Sigmoid colon (tissue), 3 donors: ENCODE data around the gene OTUB1.

Experiments
- POLR2A ChIP-seq, 2 donors: fragments of 450-650 bp; IDR thresholded peaks; one replicate each; pipeline ENCODE4 v1.6.1; 2016; ENCODE audit warnings: antibody characterized with exemption in 2 of 2, mild to moderate bottlenecking in 2 of 2, moderate library complexity in 2 of 2
- TF ChIP-seq, protein P1 (sequence below), 4 experiments: fragments of 450-650 bp in 3 of 4; fragments of 200-600 bp in 1 of 4; IDR thresholded peaks; one replicate each; pipeline ENCODE4 v1.5.1; 2016 to 2019; ENCODE audit warnings: antibody characterized with exemption in 4 of 4, mild to moderate bottlenecking in 3 of 4, moderate library complexity in 2 of 4

DNA sequence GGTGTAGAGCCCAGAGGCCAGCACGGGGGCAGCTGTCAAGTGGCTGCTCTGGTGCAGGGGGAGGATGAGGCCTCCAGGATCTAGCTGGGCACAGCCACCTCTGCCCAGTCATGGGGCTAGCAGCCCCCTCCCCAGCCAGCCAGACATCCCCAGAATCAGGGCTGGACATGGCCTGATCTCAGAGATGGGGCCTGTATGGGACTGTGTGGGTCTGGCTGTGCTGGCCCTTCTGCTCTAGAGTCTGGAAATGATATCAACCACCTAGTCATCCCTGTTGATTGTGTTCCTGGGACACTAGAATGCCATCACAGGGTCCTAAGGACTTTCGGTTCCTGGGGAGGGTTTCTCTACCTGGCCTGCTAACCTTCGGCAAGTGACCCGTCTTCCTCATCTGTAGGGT lies 52.3 kb downstream of the OTUB1 start:
- TF ChIP-seq POLR2A (IDR thresholded peaks at IDR 0.05): no peak
- TF ChIP-seq, protein P1, sequence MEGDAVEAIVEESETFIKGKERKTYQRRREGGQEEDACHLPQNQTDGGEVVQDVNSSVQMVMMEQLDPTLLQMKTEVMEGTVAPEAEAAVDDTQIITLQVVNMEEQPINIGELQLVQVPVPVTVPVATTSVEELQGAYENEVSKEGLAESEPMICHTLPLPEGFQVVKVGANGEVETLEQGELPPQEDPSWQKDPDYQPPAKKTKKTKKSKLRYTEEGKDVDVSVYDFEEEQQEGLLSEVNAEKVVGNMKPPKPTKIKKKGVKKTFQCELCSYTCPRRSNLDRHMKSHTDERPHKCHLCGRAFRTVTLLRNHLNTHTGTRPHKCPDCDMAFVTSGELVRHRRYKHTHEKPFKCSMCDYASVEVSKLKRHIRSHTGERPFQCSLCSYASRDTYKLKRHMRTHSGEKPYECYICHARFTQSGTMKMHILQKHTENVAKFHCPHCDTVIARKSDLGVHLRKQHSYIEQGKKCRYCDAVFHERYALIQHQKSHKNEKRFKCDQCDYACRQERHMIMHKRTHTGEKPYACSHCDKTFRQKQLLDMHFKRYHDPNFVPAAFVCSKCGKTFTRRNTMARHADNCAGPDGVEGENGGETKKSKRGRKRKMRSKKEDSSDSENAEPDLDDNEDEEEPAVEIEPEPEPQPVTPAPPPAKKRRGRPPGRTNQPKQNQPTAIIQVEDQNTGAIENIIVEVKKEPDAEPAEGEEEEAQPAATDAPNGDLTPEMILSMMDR (IDR thresholded peaks at IDR 0.05): no peak
